Small intestine (tissue), 7 donors: Measurements from ENCODE around the gene URGCP. TPM values are rescaled to one million over a fixed set of nuclear protein-coding genes. Genes with fewer than 3 reads are reported as not detected.

Experiments
- DNase-seq, 2 donors: peaks; one replicate each; pipeline versions ENCODE4 v3.0.0 to v3.0.0-alpha.2; 2013
- FAIRE-seq: peaks from 2 replicates; lab custom pipeline; 2012; peaks lifted over from hg19 to GRCh38; lab: Jason Lieb, UNC
- H3K27ac ChIP-seq, 3 donors: one replicate each; pipeline ENCODE4 v1.5.1; 2013; ENCODE audit warnings: low read length in 2 of 3, mild to moderate bottlenecking in 2 of 3, control low read depth in 1 of 3, inconsistent platforms in 1 of 3, low read depth in 1 of 3, moderate library complexity in 1 of 3
- H3K27me3 ChIP-seq, 3 donors: one replicate each; pipeline ENCODE4 v1.6.1; 2013; ENCODE audit warnings: low read length in 3 of 3, inconsistent platforms in 1 of 3; ENCODE audit not compliant: control insufficient read depth in 3 of 3, insufficient read depth in 3 of 3
- H3K36me3 ChIP-seq, 3 donors: one replicate each; pipeline ENCODE4 v1.6.1; 2013; ENCODE audit warnings: low read length in 3 of 3, inconsistent platforms in 1 of 3, low read depth in 1 of 3, mild to moderate bottlenecking in 1 of 3, moderate library complexity in 1 of 3; ENCODE audit not compliant: control insufficient read depth in 3 of 3, insufficient read depth in 2 of 3
- H3K4me1 ChIP-seq, 3 donors: one replicate each; pipeline ENCODE4 v1.6.1; 2013; ENCODE audit warnings: low read length in 2 of 3, inconsistent platforms in 1 of 3, low read depth in 1 of 3, mild to moderate bottlenecking in 1 of 3, moderate library complexity in 1 of 3; ENCODE audit not compliant: control insufficient read depth in 3 of 3, insufficient read depth in 2 of 3
- H3K4me3 ChIP-seq, 3 donors: one replicate each; pipeline ENCODE4 v1.5.1; 2013; ENCODE audit warnings: low read length in 3 of 3, control low read depth in 1 of 3, inconsistent platforms in 1 of 3, low read depth in 1 of 3, mild to moderate bottlenecking in 1 of 3, moderate library complexity in 1 of 3
- H3K9me3 ChIP-seq, 2 donors: one replicate each; pipeline ENCODE4 v1.6.1; 2013; ENCODE audit warnings: low read depth in 1 of 2, low read length in 1 of 2; ENCODE audit not compliant: control insufficient read depth in 2 of 2, insufficient read depth in 1 of 2
- WGBS, 3 donors: extraction: QIAGEN DNeasy Blood & Tissue Kit; methylation state at CpG; one replicate each; pipeline ENCODE4 v1.1.7; 2013; 5-methylcytosine and 5-hydroxymethylcytosine counted together
- polyA plus RNA-seq, 4 donors: library from polyadenylated mRNA; stranded (reverse) in 3 of 4; unstranded in 1 of 4; fragments of 200-250 nt in 3 of 4; fragments of 120-200 nt in 1 of 4; gene quantifications; one replicate each; pipeline versions ENCODE4 v1.2.1 to v1.2.3, GENCODE V29; 2013
- donor health status: healthy with polysubstance abuse.
- donor health status: control.
- donor health status: control.
- donor health status: Bipolar disorder and iron deficiency.
- donor health status: healthy.

Gene URGCP
- polyA plus RNA-seq, 4 donors: 22.5 to 56.4 (median 45.8) TPM

GRCh38 chr7:43943417-43944187 lies 37.2 kb upstream of the URGCP start:
- peak overlapping the region in 1 of 3 donors; percentile 18 for H3K27ac ChIP-seq
- H3K4me1 ChIP-seq: peaks cover 0 to 14% (median 2%) of the 10 kb centered on the region in 3 donors
- FAIRE-seq (no peak), DNase-seq (peak; percentile 55 to 79)
- WGBS, 3 donors: 51 to 74% (median 56%) methylated on average over 13 of the region's 13 CpGs
- H3K4me3 ChIP-seq: no peak overlapping the region
- H3K36me3 ChIP-seq: peaks cover 0 to 21% (median 0%) of the 10 kb centered on the region in 3 donors
- no peaks in the 10 kb centered on the region for H3K9me3 ChIP-seq
- H3K27me3 ChIP-seq: no peaks in the 10 kb centered on the region

GRCh38 chr7:43942997-43943396 lies 36.6 kb upstream of the URGCP start:
- Histone ChIP-seq H3K9me3 (no peaks in the 10 kb centered on the region), H3K27ac (peak overlapping the region in 1 of 3 donors; percentile 18), H3K27me3 (no peaks in the 10 kb centered on the region), H3K4me1 (peaks cover 0 to 14% (median 2%) of the 10 kb centered on the region in 3 donors), H3K4me3 (no peak overlapping the region), H3K36me3 (peaks cover 0 to 17% (median 0%) of the 10 kb centered on the region in 3 donors)
- WGBS, 3 donors: 33 to 62% (median 40%) methylated on average over 3 of the region's 3 CpGs
- FAIRE-seq (no peak), DNase-seq (peak; percentile 60 to 79)

- 70 to 75% (median 73%) methylated on average over 3 of the region's 3 CpGs for WGBS, 3 donors
- DNase-seq (no peak), FAIRE-seq (no peak)
- H3K4me1 ChIP-seq: peaks cover 0 to 14% (median 2%) of the 10 kb centered on the region in 3 donors
- H3K4me3 ChIP-seq: no peak overlapping the region
- H3K27ac ChIP-seq: no peak overlapping the region
- H3K36me3 ChIP-seq: peaks cover 0 to 17% (median 0%) of the 10 kb centered on the region in 3 donors
- no peaks in the 10 kb centered on the region for H3K27me3 ChIP-seq
- no peaks in the 10 kb centered on the region for H3K9me3 ChIP-seq
These were observed 35.9 kb upstream of the URGCP start for GRCh38 chr7:43942250-43942649.

- Histone ChIP-seq H3K27ac (no peak overlapping the region), H3K36me3 (peaks cover 0 to 10% (median 0%) of the 10 kb centered on the region in 3 donors), H3K9me3 (no peaks in the 10 kb centered on the region), H3K4me3 (no peak overlapping the region), H3K27me3 (no peaks in the 10 kb centered on the region), H3K4me1 (peaks cover 0 to 14% (median 2%) of the 10 kb centered on the region in 3 donors)
- DNase-seq (no peak), FAIRE-seq (no peak)
- 87 to 98% (median 92%) methylated on average over 4 of the region's 4 CpGs for WGBS, 3 donors
These were observed 32.6 kb upstream of the URGCP start for GRCh38 chr7:43938892-43939482.

GRCh38 chr7:43937444-43937843 lies 31.0 kb upstream of the URGCP start:
- no peak overlapping the region for H3K4me3 ChIP-seq
- 31 to 38% (median 32%) methylated on average over 3 of the region's 3 CpGs for WGBS, 3 donors
- no peak for DNase-seq
- FAIRE-seq: no peak
- no peaks in the 10 kb centered on the region for H3K27me3 ChIP-seq
- no peaks in the 10 kb centered on the region for H3K4me1 ChIP-seq
- H3K9me3 ChIP-seq: no peaks in the 10 kb centered on the region
- H3K27ac ChIP-seq: no peak overlapping the region
- peaks cover 0 to 6% (median 0%) of the 10 kb centered on the region in 3 donors for H3K36me3 ChIP-seq

- 93 to 97% (median 96%) methylated on average over 3 of the region's 3 CpGs for WGBS, 3 donors
- no peaks in the 10 kb centered on the region for H3K9me3 ChIP-seq
- H3K4me3 ChIP-seq: no peak overlapping the region
- no peak overlapping the region for H3K27ac ChIP-seq
- no peak for FAIRE-seq
- H3K4me1 ChIP-seq: no peaks in the 10 kb centered on the region
- DNase-seq: no peak
- H3K36me3 ChIP-seq: peaks cover 0 to 3% (median 0%) of the 10 kb centered on the region in 3 donors
- H3K27me3 ChIP-seq: no peaks in the 10 kb centered on the region
These were observed 27.6 kb upstream of the URGCP start for GRCh38 chr7:43933902-43934560.

- FAIRE-seq (no peak), DNase-seq (no peak)
- H3K36me3 ChIP-seq: no peaks in the 10 kb centered on the region
- no peak overlapping the region for H3K27ac ChIP-seq
- peaks cover 0 to 2% (median 0%) of the 10 kb centered on the region in 3 donors for H3K4me1 ChIP-seq
- no peak overlapping the region for H3K4me3 ChIP-seq
- no peaks in the 10 kb centered on the region for H3K27me3 ChIP-seq
- 75 to 86% (median 82%) methylated on average over 7 of the region's 7 CpGs for WGBS, 3 donors
- H3K9me3 ChIP-seq: no peaks in the 10 kb centered on the region
These were observed 24.9 kb upstream of the URGCP start for GRCh38 chr7:43931346-43931745.
